Testis (tissue), 3 donors: Measurements from ENCODE around the gene CRYGS. TPM values are rescaled to one million over a fixed set of nuclear protein-coding genes. Genes with fewer than 3 reads are reported as not detected.

Source experiments
- DNase-seq: peaks from one replicate; pipeline ENCODE4 v3.0.0-alpha.2; 2019
- H3K27ac ChIP-seq, 2 donors: fragments of 200-600 bp; sonication (generic); one replicate each; pipeline ENCODE4 v1.5.1; 2019
- H3K27me3 ChIP-seq: fragments of 200-600 bp; sonication (generic); one replicate; pipeline ENCODE4 v1.5.1; 2019
- H3K36me3 ChIP-seq: fragments of 200-600 bp; sonication (generic); one replicate; pipeline ENCODE4 v1.5.1; 2017; ENCODE audit warnings: low read depth; ENCODE audit errors: missing control alignments
- H3K4me1 ChIP-seq: fragments of 200-600 bp; sonication (generic); one replicate; pipeline ENCODE4 v1.5.1; 2019
- H3K4me3 ChIP-seq, 2 donors: fragments of 200-600 bp; sonication (generic); one replicate each; pipeline ENCODE4 v1.5.1; 2017 to 2019
- H3K9me3 ChIP-seq: fragments of 200-600 bp; sonication (generic); one replicate; pipeline ENCODE4 v1.5.1; 2017
- POLR2A ChIP-seq: fragments of 450-650 bp; IDR thresholded peaks from one replicate; pipeline ENCODE4 v1.6.1; 2017; ENCODE audit warnings: antibody characterized with exemption, mild to moderate bottlenecking, moderate library complexity
- WGBS, 2 donors: methylation state at CpG; one replicate each; pipeline ENCODE4 v1.1.5; 2018; 5-methylcytosine and 5-hydroxymethylcytosine counted together
- intact Hi-C: fragments of 100-400 bp; cut with DNase I; formaldehyde crosslinking; loops from one replicate; pipeline ENCODE4 v1.15.1; 2023; ENCODE audit warnings: low total_unique reads
- polyA plus RNA-seq: library from polyadenylated mRNA; stranded (reverse); fragments of 350-450 nt; fragmentation: Illumina TruSeq; extraction: RNeasy Lipid Tissue Mini Kit (QIAGEN cat#74804); gene quantifications from one replicate; pipeline ENCODE4 v1.2.3, GENCODE V29; 2014; ENCODE audit warnings: low read depth, low replicate concordance; ENCODE audit not compliant: insufficient read depth
- total RNA-seq, 2 donors: library from RNA; depleted of rRNA; stranded (reverse); fragments of >200 nt; gene quantifications; one replicate each; pipeline ENCODE4 v1.2.3, GENCODE V29; 2016
- TF ChIP-seq, protein P1 (sequence below), 3 experiments: fragments of 450-650 bp in 2 of 3; fragments of 200-600 bp in 1 of 3; sonication (generic) in 1 of 3; IDR thresholded peaks; one replicate each; pipeline ENCODE4 v1.5.1; 2016 to 2019; ENCODE audit warnings: antibody characterized with exemption in 3 of 3, mild to moderate bottlenecking in 2 of 3, moderate library complexity in 1 of 3

CRYGS gene
- total and polyA plus RNA-seq, 3 donors from 2014 or later, result 6.1 to 8.6 (median 6.3) TPM

DNA sequence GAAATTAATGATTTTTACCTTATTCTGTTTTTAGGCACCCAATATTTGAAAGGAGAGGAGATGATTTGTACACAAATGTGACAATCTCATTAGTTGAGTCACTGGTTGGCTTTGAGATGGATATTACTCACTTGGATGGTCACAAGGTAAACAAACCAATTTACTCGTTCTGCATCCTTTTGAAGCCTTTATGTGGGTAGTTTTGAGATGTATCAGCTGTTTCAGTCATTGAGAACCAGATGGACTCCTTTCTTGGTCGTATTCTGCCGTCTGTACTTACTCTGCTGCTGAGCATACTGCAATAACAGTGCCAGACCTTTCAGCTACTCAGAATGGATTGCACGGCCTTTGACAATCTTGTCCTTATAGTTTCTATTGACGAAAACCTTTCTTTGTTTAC, 39.7 kb upstream of the CRYGS start:
- intact Hi-C loops, result no loop called here
- Histone ChIP-seq H3K4me1 (no peaks in the 10 kb centered on the region), H3K4me3 (no peak overlapping the region), H3K36me3 (no peaks in the 10 kb centered on the region), H3K27ac (no peak overlapping the region), H3K27me3 (no peaks in the 10 kb centered on the region), H3K9me3 (no peaks in the 10 kb centered on the region)
- WGBS, 2 donors, result 78 to 80% methylated on average over 5 of the region's 5 CpGs
- no peak for DNase-seq
- TF ChIP-seq POLR2A, result no peak
- TF ChIP-seq, protein P1, sequence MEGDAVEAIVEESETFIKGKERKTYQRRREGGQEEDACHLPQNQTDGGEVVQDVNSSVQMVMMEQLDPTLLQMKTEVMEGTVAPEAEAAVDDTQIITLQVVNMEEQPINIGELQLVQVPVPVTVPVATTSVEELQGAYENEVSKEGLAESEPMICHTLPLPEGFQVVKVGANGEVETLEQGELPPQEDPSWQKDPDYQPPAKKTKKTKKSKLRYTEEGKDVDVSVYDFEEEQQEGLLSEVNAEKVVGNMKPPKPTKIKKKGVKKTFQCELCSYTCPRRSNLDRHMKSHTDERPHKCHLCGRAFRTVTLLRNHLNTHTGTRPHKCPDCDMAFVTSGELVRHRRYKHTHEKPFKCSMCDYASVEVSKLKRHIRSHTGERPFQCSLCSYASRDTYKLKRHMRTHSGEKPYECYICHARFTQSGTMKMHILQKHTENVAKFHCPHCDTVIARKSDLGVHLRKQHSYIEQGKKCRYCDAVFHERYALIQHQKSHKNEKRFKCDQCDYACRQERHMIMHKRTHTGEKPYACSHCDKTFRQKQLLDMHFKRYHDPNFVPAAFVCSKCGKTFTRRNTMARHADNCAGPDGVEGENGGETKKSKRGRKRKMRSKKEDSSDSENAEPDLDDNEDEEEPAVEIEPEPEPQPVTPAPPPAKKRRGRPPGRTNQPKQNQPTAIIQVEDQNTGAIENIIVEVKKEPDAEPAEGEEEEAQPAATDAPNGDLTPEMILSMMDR (IDR thresholded peaks at IDR 0.05), result no peak

GRCh38 chr3:186582541-186582940, 38.4 kb upstream of the CRYGS start:
- no peaks in the 10 kb centered on the region for H3K9me3 ChIP-seq
- DNase-seq, result no peak
- H3K36me3 ChIP-seq, result no peaks in the 10 kb centered on the region
- no peaks in the 10 kb centered on the region for H3K27me3 ChIP-seq
- no peak overlapping the region for H3K27ac ChIP-seq
- WGBS, 2 donors, result 94 to 95% methylated on average over 6 of the region's 6 CpGs
- no peak overlapping the region for H3K4me3 ChIP-seq
- TF ChIP-seq, protein P1 (IDR thresholded peaks at IDR 0.05), result no peak
- TF ChIP-seq POLR2A, result no peak
- intact Hi-C loops, result no loop called here
- H3K4me1 ChIP-seq, result no peaks in the 10 kb centered on the region

- WGBS, 2 donors, result 92 to 96% methylated on average over 3 of the region's 3 CpGs
- intact Hi-C loops, result no loop called here
- no peaks in the 10 kb centered on the region for H3K36me3 ChIP-seq
Measured at GRCh38 chr3:186580785-186581184, 36.6 kb upstream of the CRYGS start.

DNA sequence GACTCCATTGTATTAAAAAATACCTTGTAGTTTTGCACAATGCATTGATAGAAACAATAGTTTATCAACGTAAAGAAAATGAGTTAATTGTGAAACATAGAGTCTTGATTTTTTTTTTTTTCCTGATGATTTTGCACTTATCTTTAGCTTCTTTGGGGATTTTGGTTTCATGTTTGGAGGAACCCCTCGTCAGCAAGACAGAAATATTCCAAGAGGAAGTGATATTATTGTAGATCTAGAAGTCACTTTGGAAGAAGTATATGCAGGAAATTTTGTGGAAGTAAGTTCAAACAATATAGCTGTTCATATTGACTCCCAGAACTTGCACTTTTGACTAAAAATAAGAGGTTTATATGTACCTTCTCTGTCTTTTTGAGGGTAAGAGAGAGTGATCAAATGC, 33.3 kb upstream of the CRYGS start:
- no peak for DNase-seq
- intact Hi-C loops, result no loop called here
- no peaks in the 10 kb centered on the region for H3K4me1 ChIP-seq
- H3K27me3 ChIP-seq, result no peaks in the 10 kb centered on the region
- TF ChIP-seq, protein P1 (IDR thresholded peaks at IDR 0.05), result no peak
- no peak for TF ChIP-seq POLR2A
- H3K4me3 ChIP-seq, result no peak overlapping the region
- H3K27ac ChIP-seq, result no peak overlapping the region
- H3K36me3 ChIP-seq, result no peaks in the 10 kb centered on the region
- WGBS, 2 donors, result 75 to 84% methylated on average over 2 of the region's 2 CpGs
- H3K9me3 ChIP-seq, result no peaks in the 10 kb centered on the region

More at GRCh38 chr3:186580785-186581184, 36.6 kb upstream of the CRYGS start:
- Histone ChIP-seq H3K27ac (no peak overlapping the region), H3K27me3 (no peaks in the 10 kb centered on the region), H3K4me3 (no peak overlapping the region), H3K4me1 (no peaks in the 10 kb centered on the region), H3K9me3 (no peaks in the 10 kb centered on the region)
- TF ChIP-seq, protein P1 (IDR thresholded peaks at IDR 0.05), result no peak
- no peak for TF ChIP-seq POLR2A
- no peak for DNase-seq

- H3K27ac ChIP-seq, result no peak overlapping the region
- WGBS, 2 donors, result 56 to 57% methylated on average over 2 of the region's 2 CpGs
- H3K36me3 ChIP-seq, result no peaks in the 10 kb centered on the region
- no peaks in the 10 kb centered on the region for H3K9me3 ChIP-seq
- no peaks in the 10 kb centered on the region for H3K27me3 ChIP-seq
- peak overlapping the region in 1 of 2 donors; percentile 89 for H3K4me3 ChIP-seq
- TF ChIP-seq POLR2A, result no peak
- TF ChIP-seq, protein P1 (IDR thresholded peaks at IDR 0.05), result no peak
- no peak for DNase-seq
- intact Hi-C loops, result no loop called here
- peaks cover 17% of the 10 kb centered on the region for H3K4me1 ChIP-seq
Measured at GRCh38 chr3:186571644-186572013, 27.4 kb upstream of the CRYGS start.
